Type B pancreatic cell (in vitro differentiated cells): ENCODE results near the gene SLC22A8. TPM values are rescaled to one million over a fixed set of nuclear protein-coding genes. Genes with fewer than 3 reads are reported as not detected.
"Not testable (repeated sequence)": the region's sequence is repeated elsewhere in the genome, so short reads cannot be mapped to it uniquely, and the experiment has no call there.

ENCODE experiments used
- DNase-seq: peaks from one replicate; pipeline ENCODE4 v3.0.0; 2021; ENCODE audit warnings: mixed read lengths; ENCODE audit not compliant: unreplicated experiment; ENCODE audit errors: extremely low spot score
- H3K27ac Mint-ChIP-seq: 2 replicates; pipeline ENCODE4 v1.8.0; 2021; ENCODE audit warnings: mild to moderate bottlenecking, mixed read lengths
- H3K27me3 Mint-ChIP-seq: 2 replicates; pipeline ENCODE4 v1.8.0; 2021; ENCODE audit warnings: mixed read lengths
- H3K36me3 Mint-ChIP-seq: 2 replicates; pipeline ENCODE4 v1.8.0; 2021; ENCODE audit warnings: mixed read lengths
- H3K4me1 Mint-ChIP-seq: one replicate; pipeline ENCODE4 v1.8.0; 2021; ENCODE audit warnings: mixed read lengths; ENCODE audit not compliant: unreplicated experiment
- H3K4me3 Mint-ChIP-seq: 2 replicates; pipeline ENCODE4 v1.8.0; 2021; ENCODE audit warnings: mild to moderate bottlenecking, mixed read lengths
- H3K9me3 Mint-ChIP-seq: 2 replicates; pipeline ENCODE4 v1.8.0; 2021; ENCODE audit warnings: mixed read lengths
- long read RNA-seq: library from polyadenylated mRNA; unstranded; transcript quantifications from one replicate; pipeline ENCODE4 v2.0.0, GENCODE V29; 2020
- total RNA-seq: library from RNA; stranded (reverse); gene quantifications from 2 replicates; pipeline ENCODE4 v1.2.1, GENCODE V29; 2021; ENCODE audit warnings: low replicate concordance
- TF ChIP-seq, protein P1 (sequence below): fragments of 200-600 bp; sonication (generic); conservative IDR thresholded peaks from 2 replicates; pipeline ENCODE4 v1.5.0; 2021; ENCODE audit warnings: antibody characterized with exemption, mild to moderate bottlenecking

The SLC22A8 gene, protein sequence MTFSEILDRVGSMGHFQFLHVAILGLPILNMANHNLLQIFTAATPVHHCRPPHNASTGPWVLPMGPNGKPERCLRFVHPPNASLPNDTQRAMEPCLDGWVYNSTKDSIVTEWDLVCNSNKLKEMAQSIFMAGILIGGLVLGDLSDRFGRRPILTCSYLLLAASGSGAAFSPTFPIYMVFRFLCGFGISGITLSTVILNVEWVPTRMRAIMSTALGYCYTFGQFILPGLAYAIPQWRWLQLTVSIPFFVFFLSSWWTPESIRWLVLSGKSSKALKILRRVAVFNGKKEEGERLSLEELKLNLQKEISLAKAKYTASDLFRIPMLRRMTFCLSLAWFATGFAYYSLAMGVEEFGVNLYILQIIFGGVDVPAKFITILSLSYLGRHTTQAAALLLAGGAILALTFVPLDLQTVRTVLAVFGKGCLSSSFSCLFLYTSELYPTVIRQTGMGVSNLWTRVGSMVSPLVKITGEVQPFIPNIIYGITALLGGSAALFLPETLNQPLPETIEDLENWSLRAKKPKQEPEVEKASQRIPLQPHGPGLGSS
- total RNA-seq: 0.17 and 0.85 TPM in 2 replicates
- long read RNA-seq: 0 reads

GRCh38 chr11:63015521-63016215 is at the start of gene SLC22A8:
TSS of gene SLC22A8 (minus strand) at chr11:63015841. CDS start at chr11:63014958, 883 bp downstream.
- Mint-ChIP-seq H3K4me3 (no peak within 1 kb of the TSS), H3K27ac (no peak within 1 kb of the TSS), H3K36me3 (no peaks in the 10 kb centered on the region), H3K27me3 (peaks cover 7% of the 10 kb centered on the region), H3K4me1 (peaks cover 24% of the 10 kb centered on the region), H3K9me3 (no peaks in the 10 kb centered on the region)
- TF ChIP-seq, protein P1, sequence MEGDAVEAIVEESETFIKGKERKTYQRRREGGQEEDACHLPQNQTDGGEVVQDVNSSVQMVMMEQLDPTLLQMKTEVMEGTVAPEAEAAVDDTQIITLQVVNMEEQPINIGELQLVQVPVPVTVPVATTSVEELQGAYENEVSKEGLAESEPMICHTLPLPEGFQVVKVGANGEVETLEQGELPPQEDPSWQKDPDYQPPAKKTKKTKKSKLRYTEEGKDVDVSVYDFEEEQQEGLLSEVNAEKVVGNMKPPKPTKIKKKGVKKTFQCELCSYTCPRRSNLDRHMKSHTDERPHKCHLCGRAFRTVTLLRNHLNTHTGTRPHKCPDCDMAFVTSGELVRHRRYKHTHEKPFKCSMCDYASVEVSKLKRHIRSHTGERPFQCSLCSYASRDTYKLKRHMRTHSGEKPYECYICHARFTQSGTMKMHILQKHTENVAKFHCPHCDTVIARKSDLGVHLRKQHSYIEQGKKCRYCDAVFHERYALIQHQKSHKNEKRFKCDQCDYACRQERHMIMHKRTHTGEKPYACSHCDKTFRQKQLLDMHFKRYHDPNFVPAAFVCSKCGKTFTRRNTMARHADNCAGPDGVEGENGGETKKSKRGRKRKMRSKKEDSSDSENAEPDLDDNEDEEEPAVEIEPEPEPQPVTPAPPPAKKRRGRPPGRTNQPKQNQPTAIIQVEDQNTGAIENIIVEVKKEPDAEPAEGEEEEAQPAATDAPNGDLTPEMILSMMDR: no peak
- no peak for DNase-seq

DNA sequence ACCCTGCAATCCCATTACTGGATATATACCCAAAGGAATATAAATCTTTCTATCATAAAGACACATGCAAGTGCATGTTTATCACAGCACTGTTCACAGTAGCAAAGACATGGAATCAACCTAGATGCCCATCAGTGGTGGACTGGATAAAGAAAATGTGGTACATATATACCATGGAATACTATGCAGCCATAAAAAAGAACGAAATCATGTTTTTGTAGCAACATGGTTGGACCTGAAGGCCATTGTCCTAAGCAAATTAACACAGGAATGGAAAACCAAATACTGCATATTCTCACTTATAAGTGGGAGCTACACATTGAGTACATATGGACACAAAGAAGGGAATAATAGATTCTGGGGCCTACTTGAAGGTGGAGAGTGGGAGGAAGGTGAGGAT is 30.6 kb upstream of the SLC22A8 start:
- not testable (repeated sequence) for H3K36me3 Mint-ChIP-seq, H3K9me3 Mint-ChIP-seq, H3K4me1 Mint-ChIP-seq, H3K27me3 Mint-ChIP-seq, H3K4me3 Mint-ChIP-seq, DNase-seq, H3K27ac Mint-ChIP-seq

DNA sequence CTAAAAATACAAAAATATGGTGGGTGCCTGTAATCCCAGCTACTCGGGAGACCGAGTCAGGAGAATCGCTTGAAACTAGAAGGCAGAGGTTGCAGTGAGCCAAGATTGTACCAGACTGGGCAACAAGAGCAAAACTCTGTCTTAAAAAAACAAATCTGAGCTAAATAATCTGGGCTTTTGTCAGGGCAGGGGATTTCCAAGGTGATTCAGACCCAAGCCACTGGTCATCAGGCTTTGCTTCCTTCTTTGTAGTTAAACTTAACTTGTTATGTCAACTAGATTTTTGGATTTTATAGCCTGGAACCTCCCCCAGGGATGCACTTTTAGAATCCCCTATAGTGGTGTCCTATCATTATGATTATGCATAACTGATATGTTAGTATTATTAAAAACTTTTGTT is 27.0 kb upstream of the SLC22A8 start:
- no peaks in the 10 kb centered on the region for H3K36me3 Mint-ChIP-seq
- TF ChIP-seq, protein P1: no peak

GRCh38 chr11:63032457-63032856 is 16.8 kb upstream of the SLC22A8 start:
- Mint-ChIP-seq H3K4me3 (no peak overlapping the region), H3K27ac (no peak overlapping the region), H3K4me1 (peaks cover 4% of the 10 kb centered on the region), H3K27me3 (peaks cover 3% of the 10 kb centered on the region), H3K36me3 (no peaks in the 10 kb centered on the region), H3K9me3 (no peaks in the 10 kb centered on the region)
- no peak for DNase-seq
- TF ChIP-seq, protein P1: no peak

More for the DNA sequence above, 27.0 kb upstream of the SLC22A8 start:
- Mint-ChIP-seq H3K9me3 (peaks cover 8% of the 10 kb centered on the region), H3K27ac (no peak overlapping the region), H3K4me1 (no peaks in the 10 kb centered on the region), H3K27me3 (peaks cover 4% of the 10 kb centered on the region), H3K4me3 (no peak overlapping the region)
- no peak for DNase-seq

DNA sequence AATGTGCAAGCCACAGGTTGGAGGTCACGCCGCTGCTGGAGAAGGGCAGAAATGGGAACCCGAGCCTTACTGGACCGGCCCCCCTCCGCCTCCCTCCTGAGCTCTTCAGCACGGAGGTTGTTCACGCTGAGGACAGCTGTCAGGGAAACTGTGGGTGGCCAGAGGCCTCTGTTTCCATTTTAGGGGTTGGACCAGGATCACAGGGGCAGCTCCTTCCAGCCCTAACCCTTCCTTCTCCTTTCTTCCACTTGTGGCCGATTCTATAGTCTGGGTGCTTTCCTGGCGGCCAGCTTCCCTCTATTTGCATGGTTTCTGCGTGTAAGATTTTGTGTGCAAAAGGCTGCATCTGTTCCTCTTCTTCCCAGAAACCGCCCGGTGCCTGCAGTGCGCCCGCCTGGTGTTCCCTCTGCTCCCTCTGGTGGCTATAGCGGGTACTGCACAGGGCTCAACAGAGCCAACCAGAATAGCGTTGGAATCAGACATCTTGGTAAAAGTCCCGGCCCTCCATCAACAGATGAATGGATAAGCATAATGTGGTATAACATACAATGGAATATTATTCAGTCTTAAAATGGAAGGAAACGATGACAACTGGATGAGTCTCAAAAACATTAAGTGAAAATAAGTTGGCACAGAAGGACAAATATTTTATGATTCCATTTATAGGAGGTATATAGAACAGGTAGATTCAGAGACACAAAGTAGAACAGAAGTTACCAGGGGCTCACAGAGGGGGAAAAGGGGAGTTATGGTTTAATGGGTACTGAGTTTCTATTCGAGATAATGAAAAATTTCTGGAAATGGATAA is 8.4 kb upstream of the SLC22A8 start:
- peak; percentile 92 for DNase-seq
- Mint-ChIP-seq H3K36me3 (no peaks in the 10 kb centered on the region), H3K27ac (no peak overlapping the region), H3K27me3 (peaks cover 4% of the 10 kb centered on the region), H3K9me3 (no peaks in the 10 kb centered on the region), H3K4me3 (peak overlapping the region; percentile 48), H3K4me1 (peaks cover 17% of the 10 kb centered on the region)
- TF ChIP-seq, protein P1: peak; percentile 99
